Epithelial cell of esophagus (primary cell): ENCODE measurements around the gene TAX1BP3.

Experiments used
- DNase-seq: peaks from one replicate; pipeline ENCODE4 v3.0.0; 2010; ENCODE audit warnings: low read depth
- H3K4me3 ChIP-seq: 2 replicates; pipeline ENCODE4 v1.5.1; 2011; ENCODE audit warnings: mild to moderate bottlenecking, low read length, control low read depth
- CTCF ChIP-seq: IDR thresholded peaks from 2 replicates; pipeline ENCODE4 v1.5.1; 2011; ENCODE audit warnings: low read depth, mild to moderate bottlenecking, low read length, control low read depth, inconsistent platforms; ENCODE audit not compliant: insufficient read depth; ENCODE audit errors: missing control alignments

Gene TAX1BP3

DNA sequence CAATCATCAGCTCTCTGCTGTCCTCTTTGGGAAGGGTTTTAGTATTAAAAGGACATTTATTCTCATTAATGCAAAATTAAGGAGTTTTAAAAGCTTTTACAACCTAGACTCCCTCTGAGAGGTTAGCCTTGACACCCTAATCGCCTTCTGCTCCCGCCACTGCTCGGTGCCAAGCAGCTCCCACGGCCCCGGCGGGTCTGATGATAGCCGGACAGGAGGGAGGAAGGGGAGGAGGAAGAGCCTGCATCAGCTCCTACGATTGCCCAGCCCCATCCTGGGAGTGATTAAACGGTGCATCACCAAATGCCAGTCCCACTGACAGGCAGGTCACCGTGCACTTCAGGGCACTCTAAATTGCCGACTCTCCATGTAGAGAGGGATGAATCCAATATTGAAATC lies 40.6 kb downstream of the TAX1BP3 start:
- TF ChIP-seq CTCF, result no peak
- H3K4me3 ChIP-seq, result no peak overlapping the region
- DNase-seq, result no peak

DNA sequence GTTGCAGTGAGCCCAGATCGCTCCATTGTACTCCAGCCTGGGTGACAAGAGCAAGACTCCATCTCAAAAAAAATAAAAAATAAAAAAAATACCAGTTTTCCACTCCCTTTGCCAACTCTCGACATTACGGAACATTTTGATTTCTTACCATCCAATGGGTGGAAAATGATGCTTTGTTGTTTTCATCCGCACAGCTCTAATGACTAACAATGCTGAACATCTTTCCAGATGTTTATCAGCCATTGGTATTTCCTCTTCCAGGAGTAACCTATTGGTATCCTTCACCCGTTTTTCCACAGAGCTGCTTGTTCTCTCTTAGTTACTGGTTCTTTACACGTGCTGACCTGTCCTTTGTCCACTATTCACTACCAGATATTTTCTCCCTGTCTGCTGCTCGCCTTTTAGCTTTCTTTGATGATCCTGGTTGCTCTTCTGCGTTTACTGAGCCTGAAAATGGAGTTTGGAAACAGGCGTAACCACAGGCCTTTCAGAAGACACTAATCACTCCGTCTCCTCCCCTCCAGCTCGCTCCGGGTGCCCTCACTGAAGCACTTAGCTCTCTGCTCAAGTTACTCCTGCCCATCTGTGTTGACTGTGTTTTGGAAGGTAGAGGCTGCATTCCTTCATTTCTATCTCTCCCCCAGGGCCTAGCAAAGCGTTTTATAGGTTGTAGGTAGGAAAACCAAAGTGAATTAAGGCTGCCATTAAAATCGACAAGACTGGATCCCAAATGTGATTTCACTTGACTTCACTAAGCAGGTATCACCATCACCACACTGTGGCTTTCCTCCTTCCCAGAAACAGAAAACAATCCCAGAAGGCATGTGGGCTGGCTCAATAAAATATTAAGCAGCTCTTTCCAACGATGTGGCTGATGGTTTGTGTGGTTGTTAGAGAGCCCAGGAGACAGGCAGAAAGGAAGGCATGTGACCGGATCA lies 41.3 kb downstream of the TAX1BP3 start:
- no peak for TF ChIP-seq CTCF
- no peak for DNase-seq
- no peak overlapping the region for H3K4me3 ChIP-seq

DNA sequence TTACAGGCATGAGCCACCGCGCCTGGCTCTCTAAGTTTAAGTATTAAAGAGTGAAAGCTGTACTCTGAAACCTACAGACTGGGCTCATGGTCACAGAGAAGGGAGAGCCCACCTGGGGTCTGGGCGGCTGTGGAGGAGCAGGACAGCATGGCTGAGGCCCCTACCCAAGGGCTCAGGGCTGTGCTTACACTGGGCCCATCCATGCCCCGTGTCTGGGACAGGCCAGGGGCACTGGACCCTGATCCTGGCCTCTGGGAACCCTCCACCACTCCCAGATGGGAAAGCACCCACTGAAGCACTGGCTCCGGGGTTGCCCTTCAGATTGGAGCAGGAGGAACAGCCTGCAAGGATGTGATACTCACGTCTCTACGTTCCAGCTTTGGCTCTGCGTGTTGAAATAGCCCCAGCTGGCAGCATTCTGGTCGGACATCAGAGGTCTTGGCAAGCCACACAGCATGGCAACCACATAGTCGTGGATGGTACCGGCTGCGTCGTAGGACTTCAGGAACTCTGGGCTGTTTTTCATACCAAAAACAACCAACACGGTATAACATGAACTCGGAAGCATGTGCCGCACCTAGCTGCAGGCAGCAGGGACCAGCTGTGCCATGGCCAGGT lies 45.3 kb downstream of the TAX1BP3 start:
- no peak overlapping the region for H3K4me3 ChIP-seq
- no peak for TF ChIP-seq CTCF
- DNase-seq, result no peak

GRCh38 chr17:3621146-3621720 lies 47.1 kb downstream of the TAX1BP3 start:
- no peak for DNase-seq
- H3K4me3 ChIP-seq, result no peak overlapping the region
- no peak for TF ChIP-seq CTCF

DNA sequence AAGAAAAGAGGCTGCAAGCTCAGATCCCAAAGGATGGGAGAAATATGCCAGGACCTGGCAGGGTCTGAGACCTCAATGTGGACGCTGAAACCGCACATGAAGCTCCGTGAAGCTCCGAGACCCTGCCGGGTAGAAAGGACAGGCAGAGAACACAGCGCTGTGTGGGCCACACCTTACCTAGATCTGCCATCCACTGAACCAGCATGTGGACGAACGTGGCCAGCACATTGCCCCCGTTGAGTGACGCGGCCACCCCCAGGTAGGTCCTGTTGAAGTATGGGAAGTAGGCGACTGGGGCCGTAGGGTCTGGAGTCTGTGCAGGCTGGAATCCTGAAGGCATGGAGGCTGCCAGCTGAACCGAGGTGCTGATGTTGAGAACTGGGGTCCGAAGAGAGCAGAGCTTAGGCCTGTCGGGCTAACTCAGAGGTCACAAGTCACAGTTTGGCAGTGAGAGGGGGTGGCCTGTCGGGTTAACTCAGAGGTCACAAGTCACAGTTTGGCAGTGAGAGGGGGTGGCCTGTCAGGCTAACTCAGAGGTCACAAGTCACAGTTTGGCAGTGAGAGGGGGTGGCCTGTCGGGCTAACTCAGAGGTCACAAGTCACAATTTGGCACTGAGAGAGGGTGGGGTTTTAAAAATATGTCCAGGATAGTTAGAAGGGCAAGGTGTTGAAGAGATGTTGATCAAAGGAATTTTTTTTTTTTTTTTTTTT lies 53.1 kb downstream of the TAX1BP3 start:
- H3K4me3 ChIP-seq, result no peak overlapping the region
- no peak for TF ChIP-seq CTCF
- no peak for DNase-seq

DNA sequence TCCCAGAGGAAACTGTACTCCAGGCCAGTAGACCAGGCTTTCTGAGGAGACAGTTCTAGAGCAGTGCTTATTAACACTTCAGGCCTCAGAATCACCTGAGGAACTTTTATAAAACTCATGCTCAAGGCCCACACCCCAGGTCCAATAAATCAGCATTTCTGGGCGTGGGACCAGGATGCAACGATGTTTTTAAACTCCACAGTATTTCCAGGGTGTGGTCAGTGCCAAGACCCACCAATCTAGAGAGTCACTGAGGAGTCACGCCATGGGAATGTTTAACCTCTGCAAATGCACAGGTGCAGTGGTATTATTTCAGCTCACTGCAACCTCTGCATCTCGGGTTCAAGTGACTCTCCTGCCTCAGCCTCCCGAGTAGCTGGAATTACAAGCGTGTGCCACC lies 55.3 kb downstream of the TAX1BP3 start:
- TF ChIP-seq CTCF, result no peak
- H3K4me3 ChIP-seq, result no peak overlapping the region
- DNase-seq, result no peak
